Retinal pigment epithelial cell (primary cell): ENCODE measurements around the gene B3GALNT1.

Experiments used
- DNase-seq: peaks from one replicate; pipeline ENCODE4 v3.0.0-alpha.2; 2010; ENCODE audit warnings: low read depth
- H3K4me3 ChIP-seq: 2 replicates; pipeline ENCODE4 v1.5.1; 2011; ENCODE audit warnings: mild to moderate bottlenecking, low read length, control low read depth, moderate library complexity
- TF ChIP-seq, protein P1 (sequence below): conservative IDR thresholded peaks from 2 replicates; pipeline ENCODE4 v1.5.1; 2011; ENCODE audit warnings: low read depth, low read length, control low read depth, inconsistent platforms

The B3GALNT1 gene

DNA sequence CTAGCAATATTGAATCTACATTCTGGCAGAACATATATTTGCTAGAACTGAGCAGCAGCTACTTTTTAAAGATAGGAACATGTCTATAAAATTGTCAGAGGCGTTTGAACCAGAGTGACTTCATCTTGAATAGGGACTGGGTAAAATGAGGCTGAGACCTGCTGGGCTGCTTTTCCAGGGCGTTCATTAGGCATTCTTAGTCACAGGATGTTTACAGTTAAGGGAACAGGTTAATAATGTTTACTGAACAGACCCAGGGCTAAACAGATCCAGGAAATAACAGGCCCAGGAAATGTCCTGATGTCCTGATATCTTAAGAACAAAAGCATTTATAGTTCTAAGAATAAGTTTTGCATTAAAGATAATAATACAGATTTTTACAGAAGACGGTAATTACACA is 34.5 kb upstream of the B3GALNT1 start:
- TF ChIP-seq, protein P1, sequence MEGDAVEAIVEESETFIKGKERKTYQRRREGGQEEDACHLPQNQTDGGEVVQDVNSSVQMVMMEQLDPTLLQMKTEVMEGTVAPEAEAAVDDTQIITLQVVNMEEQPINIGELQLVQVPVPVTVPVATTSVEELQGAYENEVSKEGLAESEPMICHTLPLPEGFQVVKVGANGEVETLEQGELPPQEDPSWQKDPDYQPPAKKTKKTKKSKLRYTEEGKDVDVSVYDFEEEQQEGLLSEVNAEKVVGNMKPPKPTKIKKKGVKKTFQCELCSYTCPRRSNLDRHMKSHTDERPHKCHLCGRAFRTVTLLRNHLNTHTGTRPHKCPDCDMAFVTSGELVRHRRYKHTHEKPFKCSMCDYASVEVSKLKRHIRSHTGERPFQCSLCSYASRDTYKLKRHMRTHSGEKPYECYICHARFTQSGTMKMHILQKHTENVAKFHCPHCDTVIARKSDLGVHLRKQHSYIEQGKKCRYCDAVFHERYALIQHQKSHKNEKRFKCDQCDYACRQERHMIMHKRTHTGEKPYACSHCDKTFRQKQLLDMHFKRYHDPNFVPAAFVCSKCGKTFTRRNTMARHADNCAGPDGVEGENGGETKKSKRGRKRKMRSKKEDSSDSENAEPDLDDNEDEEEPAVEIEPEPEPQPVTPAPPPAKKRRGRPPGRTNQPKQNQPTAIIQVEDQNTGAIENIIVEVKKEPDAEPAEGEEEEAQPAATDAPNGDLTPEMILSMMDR, result no peak
- DNase-seq, result no peak
- H3K4me3 ChIP-seq, result no peak overlapping the region

DNA sequence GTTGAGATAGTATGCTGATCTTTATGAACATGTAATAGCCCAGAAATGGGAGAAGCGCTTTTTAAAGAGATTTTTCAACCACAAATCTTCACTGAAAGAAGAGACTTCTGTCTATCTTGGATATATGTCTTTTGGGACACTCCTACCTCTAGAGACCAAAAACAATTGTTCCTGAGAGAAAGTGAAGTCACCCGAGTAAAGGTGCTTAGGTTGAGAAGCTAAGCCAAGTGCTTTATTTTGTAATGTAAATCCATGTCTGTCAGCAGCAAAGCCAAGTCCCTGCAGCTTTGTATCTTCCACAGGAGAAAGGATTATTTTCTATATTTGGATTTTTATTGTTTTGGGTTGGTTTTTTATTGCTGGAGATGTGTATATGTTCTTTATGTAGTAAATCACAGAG is 32.1 kb upstream of the B3GALNT1 start:
- no peak overlapping the region for H3K4me3 ChIP-seq
- no peak for DNase-seq
- TF ChIP-seq, protein P1, result no peak

DNA sequence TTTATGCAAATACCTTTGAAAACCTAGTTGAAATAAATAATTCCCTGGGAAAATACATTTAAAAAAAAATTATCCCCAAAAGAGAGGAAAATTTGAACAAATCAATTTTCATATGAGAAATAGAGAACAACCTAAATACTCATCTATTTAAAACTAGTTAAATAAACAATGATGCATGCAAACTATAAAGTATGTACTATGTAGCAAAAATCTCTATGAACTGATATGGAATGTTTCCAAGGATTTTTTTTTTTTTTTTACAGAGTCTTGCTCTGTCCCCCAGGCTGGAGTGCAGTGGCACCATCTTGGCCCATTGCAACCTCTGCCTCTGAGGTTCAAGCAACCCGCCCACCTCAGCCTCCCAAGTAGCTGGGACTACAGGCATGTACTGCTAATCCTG is 27.2 kb upstream of the B3GALNT1 start:
- TF ChIP-seq, protein P1, result no peak
- no peak for DNase-seq
- H3K4me3 ChIP-seq, result no peak overlapping the region

DNA sequence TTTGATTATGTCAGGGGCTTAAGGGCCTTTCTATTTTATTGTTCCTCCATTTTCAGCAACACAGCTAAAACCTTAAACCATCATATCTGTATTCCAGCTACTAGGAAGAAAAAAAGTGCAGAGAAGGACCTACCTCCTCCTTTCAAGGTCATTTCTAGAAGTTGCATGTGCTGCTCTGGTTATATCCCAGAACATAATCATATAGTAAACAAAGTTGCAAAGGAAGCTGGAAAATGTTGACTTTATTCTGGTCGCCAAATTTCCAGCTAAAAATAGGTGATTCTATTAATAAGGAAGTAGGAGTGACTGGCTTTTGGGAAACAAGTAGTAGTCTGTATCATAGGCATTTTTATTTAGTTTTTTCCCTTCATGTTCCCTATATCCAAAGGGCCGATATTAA is 21.3 kb upstream of the B3GALNT1 start:
- TF ChIP-seq, protein P1, result no peak
- H3K4me3 ChIP-seq, result no peak overlapping the region
- DNase-seq, result no peak

DNA sequence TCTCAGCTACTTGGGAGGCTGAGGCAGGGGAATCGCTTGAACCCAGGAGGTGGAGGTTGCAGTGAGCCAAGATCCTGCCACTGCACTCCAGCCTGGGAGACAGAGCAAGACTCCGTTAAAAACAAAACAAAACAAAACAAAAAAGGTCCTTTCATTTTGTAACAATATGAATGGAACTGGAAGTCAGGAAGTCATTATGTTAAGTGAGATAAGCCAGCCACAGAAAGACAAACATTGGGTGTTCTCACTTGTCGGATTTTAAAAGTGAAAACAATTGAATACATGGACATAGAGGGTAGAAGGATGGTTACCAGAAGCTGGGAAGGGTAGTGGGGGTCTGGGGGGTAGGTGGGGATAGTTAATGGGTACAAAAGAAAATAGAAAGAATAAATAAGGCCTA is 12.5 kb upstream of the B3GALNT1 start:
- DNase-seq, result no peak
- H3K4me3 ChIP-seq, result no peak overlapping the region
- TF ChIP-seq, protein P1, result no peak

DNA sequence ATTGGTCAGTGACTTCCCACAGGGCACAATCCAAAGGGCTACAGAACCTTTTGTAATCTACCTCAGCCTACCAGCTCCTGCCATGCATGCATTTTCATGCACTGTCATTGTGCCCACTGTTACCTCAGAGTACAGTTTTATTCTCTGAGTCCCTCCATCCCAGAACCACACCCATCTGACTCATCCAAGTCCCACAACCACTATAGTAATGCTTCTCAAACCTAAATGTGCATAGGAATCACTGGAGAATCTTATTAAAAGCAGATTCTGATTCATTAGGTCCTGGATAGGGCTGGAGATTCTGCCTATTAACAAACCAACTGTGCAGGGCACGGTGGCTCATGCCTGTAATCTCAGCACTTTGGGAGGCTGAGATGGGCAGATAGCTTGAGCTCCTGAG is 3.7 kb upstream of the B3GALNT1 start:
- DNase-seq, result no peak
- TF ChIP-seq, protein P1, result no peak
- no peak overlapping the region for H3K4me3 ChIP-seq

DNA sequence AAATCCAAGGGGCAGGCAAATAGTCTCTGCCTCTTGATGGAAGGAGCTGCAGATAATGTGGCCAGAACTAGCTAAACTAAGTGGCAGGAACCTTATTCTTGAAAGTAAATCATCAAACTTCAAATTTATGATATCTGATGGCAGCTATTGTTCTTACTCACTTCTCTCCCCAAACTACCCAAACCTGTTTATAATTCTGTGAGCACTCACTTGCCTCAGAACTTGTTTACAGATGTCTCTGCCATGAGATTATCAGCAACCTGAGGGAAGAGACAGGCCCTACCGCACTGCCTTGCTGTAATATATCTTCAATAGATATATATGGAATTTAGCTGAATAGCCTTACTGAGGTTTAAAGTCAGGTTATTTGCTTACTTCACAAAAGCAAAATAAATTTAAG is 2.2 kb upstream of the B3GALNT1 start:
- DNase-seq, result no peak
- TF ChIP-seq, protein P1, result no peak
- H3K4me3 ChIP-seq, result no peak overlapping the region
